RWPE2 (cell line): ENCODE measurements around the gene VRTN.

Experiments used
- ATAC-seq: fragments of 200-7000 bp; cut with Tn5 transposase; 3 replicates; pipeline ENCODE4 v1.9.1; 2021; ENCODE audit warnings: low read depth
- DNase-seq: peaks from one replicate; pipeline ENCODE4 v3.0.0-alpha.2; 2020; ENCODE audit warnings: low spot score
- H3K27ac ChIP-seq: fragments of 450-650 bp; 2 replicates; pipeline ENCODE4 v1.5.1; 2017; ENCODE audit warnings: mild to moderate bottlenecking; ENCODE audit not compliant: poor library complexity, severe bottlenecking
- H3K27me3 ChIP-seq: fragments of 250-450 bp; sonication (Bioruptor Pico); 2 replicates; pipeline ENCODE4 v1.5.1; 2021; ENCODE audit warnings: mild to moderate bottlenecking, moderate library complexity; ENCODE audit not compliant: insufficient read depth, poor library complexity, severe bottlenecking
- H3K36me3 ChIP-seq: fragments of 250-450 bp; sonication (Bioruptor Pico); 2 replicates; pipeline ENCODE4 v1.5.1; 2020; ENCODE audit warnings: low read depth, mild to moderate bottlenecking, moderate library complexity
- H3K4me1 ChIP-seq: fragments of 250-450 bp; sonication (Bioruptor Pico); 2 replicates; pipeline ENCODE4 v1.5.1; 2021; ENCODE audit warnings: mild to moderate bottlenecking, moderate library complexity; ENCODE audit not compliant: insufficient read depth, poor library complexity, severe bottlenecking
- H3K4me3 ChIP-seq: fragments of 250-450 bp; sonication (Bioruptor Pico); 2 replicates; pipeline ENCODE4 v1.5.1; 2021; ENCODE audit warnings: mild to moderate bottlenecking, moderate library complexity; ENCODE audit not compliant: severe bottlenecking
- H3K9me3 ChIP-seq: fragments of 250-450 bp; sonication (Bioruptor Pico); 2 replicates; pipeline ENCODE4 v1.5.1; 2021; ENCODE audit warnings: mild to moderate bottlenecking, moderate library complexity; ENCODE audit not compliant: severe bottlenecking
- TF ChIP-seq, protein P1 (sequence below): fragments of 450-650 bp; IDR thresholded peaks from one replicate; pipeline ENCODE4 v1.5.1; 2017; ENCODE audit warnings: mild to moderate bottlenecking, moderate library complexity; ENCODE audit not compliant: poor library complexity, severe bottlenecking

The VRTN gene

DNA sequence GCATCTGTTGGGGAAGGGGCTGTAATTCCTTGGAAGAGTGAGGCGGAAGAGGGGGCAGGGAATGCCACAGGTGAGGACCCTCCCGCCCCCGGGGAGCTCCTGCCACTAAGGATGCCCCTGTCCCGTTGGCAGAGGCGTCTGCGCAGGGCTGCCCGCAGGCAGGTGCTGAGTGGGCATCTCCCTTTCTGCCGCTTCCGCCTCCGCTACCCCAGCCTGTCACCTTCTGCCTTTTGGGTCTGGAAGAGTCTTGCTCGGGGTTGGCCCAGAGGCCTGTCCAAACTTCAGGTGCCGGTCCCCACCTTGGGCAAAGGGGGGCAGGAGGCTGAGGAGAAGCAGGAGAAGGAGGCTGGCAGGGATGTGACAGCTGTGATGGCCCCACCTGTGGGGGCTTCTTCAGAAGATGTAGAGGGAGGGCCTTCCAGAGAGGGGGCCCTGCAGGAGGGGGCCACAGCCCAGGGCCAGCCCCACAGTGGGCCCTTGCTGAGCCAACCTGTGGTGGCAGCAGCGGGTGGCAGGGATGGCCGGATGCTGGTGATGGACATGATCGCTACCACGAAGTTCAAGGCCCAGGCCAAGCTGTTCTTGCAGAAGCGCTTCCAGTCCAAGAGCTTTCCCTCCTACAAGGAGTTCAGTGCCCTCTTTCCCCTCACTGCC is 10.0 kb downstream of the VRTN start:
- TF ChIP-seq, protein P1, sequence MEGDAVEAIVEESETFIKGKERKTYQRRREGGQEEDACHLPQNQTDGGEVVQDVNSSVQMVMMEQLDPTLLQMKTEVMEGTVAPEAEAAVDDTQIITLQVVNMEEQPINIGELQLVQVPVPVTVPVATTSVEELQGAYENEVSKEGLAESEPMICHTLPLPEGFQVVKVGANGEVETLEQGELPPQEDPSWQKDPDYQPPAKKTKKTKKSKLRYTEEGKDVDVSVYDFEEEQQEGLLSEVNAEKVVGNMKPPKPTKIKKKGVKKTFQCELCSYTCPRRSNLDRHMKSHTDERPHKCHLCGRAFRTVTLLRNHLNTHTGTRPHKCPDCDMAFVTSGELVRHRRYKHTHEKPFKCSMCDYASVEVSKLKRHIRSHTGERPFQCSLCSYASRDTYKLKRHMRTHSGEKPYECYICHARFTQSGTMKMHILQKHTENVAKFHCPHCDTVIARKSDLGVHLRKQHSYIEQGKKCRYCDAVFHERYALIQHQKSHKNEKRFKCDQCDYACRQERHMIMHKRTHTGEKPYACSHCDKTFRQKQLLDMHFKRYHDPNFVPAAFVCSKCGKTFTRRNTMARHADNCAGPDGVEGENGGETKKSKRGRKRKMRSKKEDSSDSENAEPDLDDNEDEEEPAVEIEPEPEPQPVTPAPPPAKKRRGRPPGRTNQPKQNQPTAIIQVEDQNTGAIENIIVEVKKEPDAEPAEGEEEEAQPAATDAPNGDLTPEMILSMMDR = no peak
- Histone ChIP-seq H3K9me3 (no peaks in the 10 kb centered on the region), H3K4me1 (no peaks in the 10 kb centered on the region), H3K36me3 (no peaks in the 10 kb centered on the region), H3K27me3 (no peaks in the 10 kb centered on the region), H3K27ac (no peak overlapping the region), H3K4me3 (no peak overlapping the region)
- DNase-seq (no peak), ATAC-seq (no peak)

- ATAC-seq (no peak), DNase-seq (no peak)
- H3K4me3 ChIP-seq = no peak overlapping the region
- TF ChIP-seq, protein P1 = no peak
- no peaks in the 10 kb centered on the region for H3K36me3 ChIP-seq
- H3K9me3 ChIP-seq = no peaks in the 10 kb centered on the region
- no peaks in the 10 kb centered on the region for H3K4me1 ChIP-seq
- H3K27ac ChIP-seq = no peak overlapping the region
- no peaks in the 10 kb centered on the region for H3K27me3 ChIP-seq
Measured at GRCh38 chr14:74360163-74360562, 11.9 kb downstream of the VRTN start.

DNA sequence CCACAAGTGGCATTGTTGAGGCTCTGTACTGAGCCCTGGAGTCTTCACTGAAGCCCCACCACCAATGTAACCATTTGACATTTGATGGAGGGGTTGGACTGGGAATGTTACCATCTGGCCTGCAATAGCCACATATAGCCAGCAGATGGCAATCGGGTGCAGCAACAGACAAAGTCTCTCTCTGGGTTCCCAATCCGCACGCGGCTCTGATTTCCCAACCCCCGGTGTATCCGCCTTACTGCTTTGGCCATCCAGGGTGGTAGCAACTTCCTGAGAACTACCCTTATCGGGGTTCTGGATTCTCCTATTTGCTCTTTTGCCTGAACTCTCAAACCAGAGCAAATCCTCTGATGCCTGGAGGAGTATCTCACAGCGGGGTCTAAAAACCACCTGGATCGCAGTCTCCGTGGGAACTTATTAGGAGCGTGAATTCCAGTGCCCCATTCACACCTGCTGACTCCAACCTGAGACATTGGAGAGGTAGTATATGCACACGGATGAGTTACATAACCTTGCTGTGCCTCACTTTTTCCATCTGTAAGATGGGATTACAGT is 14.2 kb downstream of the VRTN start:
- no peak overlapping the region for H3K4me3 ChIP-seq
- peak; percentile 85 for DNase-seq
- no peaks in the 10 kb centered on the region for H3K4me1 ChIP-seq
- TF ChIP-seq, protein P1 = peak; percentile 99
- H3K27me3 ChIP-seq = no peaks in the 10 kb centered on the region
- peak; percentile 81 for ATAC-seq
- no peak overlapping the region for H3K27ac ChIP-seq
- no peaks in the 10 kb centered on the region for H3K36me3 ChIP-seq
- H3K9me3 ChIP-seq = no peaks in the 10 kb centered on the region

- H3K9me3 ChIP-seq = no peaks in the 10 kb centered on the region
- ATAC-seq (no peak; the same call in 2 of the 3 replicates), DNase-seq (peak; percentile 30)
- no peak overlapping the region for H3K4me3 ChIP-seq
- H3K36me3 ChIP-seq = no peaks in the 10 kb centered on the region
- H3K27ac ChIP-seq = no peak overlapping the region
- no peaks in the 10 kb centered on the region for H3K27me3 ChIP-seq
- TF ChIP-seq, protein P1 = no peak
- no peaks in the 10 kb centered on the region for H3K4me1 ChIP-seq
Measured at GRCh38 chr14:74364271-74364880, 16.1 kb downstream of the VRTN start.

DNA sequence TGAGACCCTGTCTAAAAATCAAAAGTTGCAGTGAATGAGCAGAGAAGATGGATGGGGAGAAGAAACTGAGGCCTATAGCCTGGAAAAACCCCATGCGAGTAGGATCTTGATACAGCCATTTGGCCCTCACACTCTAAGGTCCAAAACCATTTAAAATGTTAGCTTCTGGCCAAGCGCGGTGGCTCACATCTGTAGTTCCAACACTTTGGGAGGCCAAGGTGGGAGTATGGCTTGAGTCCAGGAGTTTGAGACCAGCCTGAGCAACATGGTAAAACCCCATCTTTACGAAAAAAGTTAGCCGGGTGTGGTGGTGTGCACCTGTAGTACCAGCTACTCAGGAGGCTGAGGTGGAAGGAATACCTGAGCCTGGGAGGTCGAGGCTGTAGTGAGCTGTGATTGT is 19.8 kb downstream of the VRTN start:
- H3K4me1 ChIP-seq = no peaks in the 10 kb centered on the region
- DNase-seq (peak; percentile 34), ATAC-seq (no peak)
- H3K4me3 ChIP-seq = no peak overlapping the region
- no peaks in the 10 kb centered on the region for H3K9me3 ChIP-seq
- TF ChIP-seq, protein P1 = no peak
- H3K36me3 ChIP-seq = no peaks in the 10 kb centered on the region
- no peaks in the 10 kb centered on the region for H3K27me3 ChIP-seq
- no peak overlapping the region for H3K27ac ChIP-seq
